AG09319 (cell line): ENCODE results near the gene KCTD1.

Experiments used
- DNase-seq: peaks from one replicate; pipeline ENCODE4 v3.0.0-alpha.2; 2010; ENCODE audit warnings: low read depth; ENCODE audit errors: extremely low read depth
- TF ChIP-seq, protein P1 (sequence below): IDR thresholded peaks from 2 replicates; pipeline ENCODE4 v1.5.1; 2011; ENCODE audit warnings: low read depth, mild to moderate bottlenecking, inconsistent platforms, low read length, moderate library complexity

The KCTD1 gene

DNA sequence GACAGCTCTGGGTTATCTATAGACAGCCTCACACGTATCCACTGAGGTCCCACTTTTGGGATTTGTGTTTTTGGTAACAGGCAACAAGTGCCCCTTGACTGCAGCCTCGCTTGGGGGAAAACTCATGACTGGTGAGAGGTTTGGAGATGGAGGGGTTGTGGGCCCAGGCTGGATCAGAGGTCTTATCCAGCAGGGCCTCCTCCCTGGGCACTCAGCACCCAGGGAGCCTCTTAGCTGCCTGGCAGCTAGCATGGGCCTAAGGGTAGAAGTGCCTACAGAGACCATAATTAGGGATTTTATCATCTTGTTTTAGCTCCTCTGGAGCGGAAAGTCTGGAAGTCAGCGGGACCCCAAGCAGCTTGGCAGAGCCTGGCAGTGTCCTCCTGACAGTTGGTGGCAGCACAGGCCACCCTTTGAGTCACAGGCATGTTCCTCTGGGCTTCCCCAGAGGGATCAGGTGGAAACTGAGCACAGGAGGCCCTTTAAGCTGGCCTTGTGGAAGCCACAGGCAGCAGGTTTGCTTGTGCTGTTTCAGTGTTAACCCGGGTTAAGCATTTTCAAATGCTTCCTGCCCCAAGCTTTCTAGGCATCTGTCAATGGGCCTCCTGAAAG, 143.1 kb downstream of the KCTD1 start:
- DNase-seq = peak; percentile 22

More for the DNA sequence above, 143.1 kb downstream of the KCTD1 start:
- TF ChIP-seq, protein P1, sequence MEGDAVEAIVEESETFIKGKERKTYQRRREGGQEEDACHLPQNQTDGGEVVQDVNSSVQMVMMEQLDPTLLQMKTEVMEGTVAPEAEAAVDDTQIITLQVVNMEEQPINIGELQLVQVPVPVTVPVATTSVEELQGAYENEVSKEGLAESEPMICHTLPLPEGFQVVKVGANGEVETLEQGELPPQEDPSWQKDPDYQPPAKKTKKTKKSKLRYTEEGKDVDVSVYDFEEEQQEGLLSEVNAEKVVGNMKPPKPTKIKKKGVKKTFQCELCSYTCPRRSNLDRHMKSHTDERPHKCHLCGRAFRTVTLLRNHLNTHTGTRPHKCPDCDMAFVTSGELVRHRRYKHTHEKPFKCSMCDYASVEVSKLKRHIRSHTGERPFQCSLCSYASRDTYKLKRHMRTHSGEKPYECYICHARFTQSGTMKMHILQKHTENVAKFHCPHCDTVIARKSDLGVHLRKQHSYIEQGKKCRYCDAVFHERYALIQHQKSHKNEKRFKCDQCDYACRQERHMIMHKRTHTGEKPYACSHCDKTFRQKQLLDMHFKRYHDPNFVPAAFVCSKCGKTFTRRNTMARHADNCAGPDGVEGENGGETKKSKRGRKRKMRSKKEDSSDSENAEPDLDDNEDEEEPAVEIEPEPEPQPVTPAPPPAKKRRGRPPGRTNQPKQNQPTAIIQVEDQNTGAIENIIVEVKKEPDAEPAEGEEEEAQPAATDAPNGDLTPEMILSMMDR = peak; percentile 58
